Adrenal gland (tissue), 19 donors: ENCODE results near the gene MINDY2. TPM values are rescaled to one million over a fixed set of nuclear protein-coding genes. Genes with fewer than 3 reads are reported as not detected.
A peak's percentile ranks its signal among the peaks of the same experiment; 100 is the strongest.

Source experiments
- DNase-seq, 7 donors: peaks; one replicate each; pipeline ENCODE4 v3.0.0-alpha.2; 2019 to 2020
- H3K27ac ChIP-seq, 5 donors: fragments of 200-600 bp; sonication (generic) in 4 of 5; 1 replicate in 3 of 5; 2 replicates in 2 of 5; pipeline versions ENCODE4 v1.5.1 to v1.8.0; 2016 to 2020; ENCODE audit warnings: mild to moderate bottlenecking in 1 of 5
- H3K27me3 ChIP-seq: fragments of 200-600 bp; 2 replicates; pipeline ENCODE4 v1.8.0; 2021
- H3K36me3 ChIP-seq, 2 donors: fragments of 200-600 bp; replicated peaks in 1 of 2; 1 replicate in 1 of 2; 2 replicates in 1 of 2; pipeline versions ENCODE4 v1.5.1 to v1.8.0; 2018 to 2022
- H3K4me1 ChIP-seq, 2 donors: fragments of 200-600 bp; replicated peaks in 1 of 2; 1 replicate in 1 of 2; 2 replicates in 1 of 2; pipeline versions ENCODE4 v1.5.1 to v1.8.0; 2018 to 2021
- H3K4me3 ChIP-seq, 4 donors: fragments of 200-600 bp; sonication (generic) in 3 of 4; one replicate each; pipeline ENCODE4 v1.5.1; 2016 to 2018
- H3K9me3 ChIP-seq, 3 donors: fragments of 200-600 bp; sonication (generic) in 1 of 3; replicated peaks in 1 of 3; 1 replicate in 2 of 3; 2 replicates in 1 of 3; pipeline versions ENCODE4 v1.5.1 to v1.8.0; 2016 to 2021
- POLR2A ChIP-seq, 2 donors: fragments of 450-650 bp; IDR thresholded peaks; one replicate each; pipeline ENCODE4 v1.6.1; 2017; ENCODE audit warnings: antibody characterized with exemption in 2 of 2, mild to moderate bottlenecking in 2 of 2, moderate library complexity in 1 of 2
- WGBS, 4 donors: extraction: QIAGEN DNeasy Blood & Tissue Kit in 2 of 4; methylation state at CpG; one replicate each; pipeline versions ENCODE4 v1.1.5 to v1.1.7; 2013 to 2017; 5-methylcytosine and 5-hydroxymethylcytosine counted together
- intact Hi-C, 2 donors: fragments of 100-400 bp; cut with DNase I; formaldehyde crosslinking; loops; one replicate each; pipeline versions ENCODE4 v1.14.1 to v1.15.0; 2022 to 2023
- long read RNA-seq, 10 donors: library from polyadenylated mRNA in 3 of 10; unstranded in 2 of 10; stranded (forward) in 1 of 10; transcript quantifications; one replicate each; pipeline ENCODE4 v2.0.0 and lab custom pipeline, GENCODE V29; 2021 to 2026
- polyA plus RNA-seq, 3 donors: library from polyadenylated mRNA; stranded (reverse); fragments of 200-250 nt in 2 of 3; fragments of 350-450 nt in 1 of 3; fragmentation: Illumina TruSeq in 1 of 3; extraction: RNeasy Lipid Tissue Mini Kit (QIAGEN cat#74804) in 1 of 3; gene quantifications; one replicate each; pipeline ENCODE4 v1.2.3, GENCODE V29; 2013 to 2014
- total RNA-seq, 9 donors: library from RNA; depleted of rRNA in 4 of 9; stranded (reverse); fragments of >200 nt in 4 of 9; fragments of 120-200 nt in 1 of 9; fragmentation: NEBNext Ultra II Directional in 1 of 9; extraction: Animal tissue kit (Norgen Biotek cat#: 25700) in 1 of 9; gene quantifications; one replicate each; pipeline versions ENCODE4 v1.1.0 to v1.2.4, GENCODE V29; 2013 to 2023
- TF ChIP-seq, protein P1 (sequence below), 6 experiments: fragments of 450-650 bp in 4 of 6; fragments of 200-600 bp in 2 of 6; sonication (generic) in 1 of 6; IDR thresholded peaks; 1 replicate in 5 of 6; 2 replicates in 1 of 6; pipeline versions ENCODE4 v1.5.1 to v1.8.0; 2016 to 2021; ENCODE audit warnings: antibody characterized with exemption in 6 of 6, mild to moderate bottlenecking in 2 of 6, moderate library complexity in 1 of 6
- donor health status: healthy with polysubstance abuse.
- donor health status: Bipolar disorder and iron deficiency.
- donor health status: DM: yes; HTN: yes; CAD: no.
- donor health status: DM: no; HTN: no; CAD: no.
- donor health status: DM: no; HTN: no; CAD: no.
- donor health status: DM: yes; HTN: yes; CAD: no.

The MINDY2 gene, protein sequence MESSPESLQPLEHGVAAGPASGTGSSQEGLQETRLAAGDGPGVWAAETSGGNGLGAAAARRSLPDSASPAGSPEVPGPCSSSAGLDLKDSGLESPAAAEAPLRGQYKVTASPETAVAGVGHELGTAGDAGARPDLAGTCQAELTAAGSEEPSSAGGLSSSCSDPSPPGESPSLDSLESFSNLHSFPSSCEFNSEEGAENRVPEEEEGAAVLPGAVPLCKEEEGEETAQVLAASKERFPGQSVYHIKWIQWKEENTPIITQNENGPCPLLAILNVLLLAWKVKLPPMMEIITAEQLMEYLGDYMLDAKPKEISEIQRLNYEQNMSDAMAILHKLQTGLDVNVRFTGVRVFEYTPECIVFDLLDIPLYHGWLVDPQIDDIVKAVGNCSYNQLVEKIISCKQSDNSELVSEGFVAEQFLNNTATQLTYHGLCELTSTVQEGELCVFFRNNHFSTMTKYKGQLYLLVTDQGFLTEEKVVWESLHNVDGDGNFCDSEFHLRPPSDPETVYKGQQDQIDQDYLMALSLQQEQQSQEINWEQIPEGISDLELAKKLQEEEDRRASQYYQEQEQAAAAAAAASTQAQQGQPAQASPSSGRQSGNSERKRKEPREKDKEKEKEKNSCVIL
- total RNA-seq (10 to 100 TPM in 7 of 9 donors, 1 to 10 TPM in 2; 7.7 to 25.1 (median 13.7) TPM), polyA plus RNA-seq (1 to 10 TPM; 2.7 to 9.5 (median 5.5) TPM)
- long read RNA-seq, donor 1, full-length matches to known transcripts, result 1 of 1 reads
- long read RNA-seq, donor 1, partial matches to known transcripts, result 0 of 1 reads
- long read RNA-seq, donor 1, other reads (novel, unspliced or antisense), result 0 of 1 reads
- long read RNA-seq, donor 2, full-length matches to known transcripts, result 2 of 10 reads
- long read RNA-seq, donor 2, partial matches to known transcripts, result 8 of 10 reads
- long read RNA-seq, donor 2, other reads (novel, unspliced or antisense), result 0 of 10 reads
- long read RNA-seq, donor 3, full-length matches to known transcripts, result 2 of 2 reads
- long read RNA-seq, donor 3, partial matches to known transcripts, result 0 of 2 reads
- long read RNA-seq, donor 3, other reads (novel, unspliced or antisense), result 0 of 2 reads
- long read RNA-seq, donor 4, full-length matches to known transcripts, result 10 of 11 reads
- long read RNA-seq, donor 4, partial matches to known transcripts, result 0 of 11 reads
- long read RNA-seq, donor 4, other reads (novel, unspliced or antisense), result 1 of 11 reads
- long read RNA-seq, donor 5, full-length matches to known transcripts, result 6 of 8 reads
- long read RNA-seq, donor 5, partial matches to known transcripts, result 0 of 8 reads
- long read RNA-seq, donor 5, other reads (novel, unspliced or antisense), result 2 of 8 reads
- long read RNA-seq, donor 6, full-length matches to known transcripts, result 6 of 6 reads
- long read RNA-seq, donor 6, partial matches to known transcripts, result 0 of 6 reads
- long read RNA-seq, donor 6, other reads (novel, unspliced or antisense), result 0 of 6 reads
- long read RNA-seq, donor 7, full-length matches to known transcripts, result 2 of 2 reads
- long read RNA-seq, donor 7, partial matches to known transcripts, result 0 of 2 reads
- long read RNA-seq, donor 7, other reads (novel, unspliced or antisense), result 0 of 2 reads
- long read RNA-seq, donor 8, full-length matches to known transcripts, result 5 of 5 reads
- long read RNA-seq, donor 8, partial matches to known transcripts, result 0 of 5 reads
- long read RNA-seq, donor 8, other reads (novel, unspliced or antisense), result 0 of 5 reads
- long read RNA-seq, donor 9, full-length matches to known transcripts, result 1 of 1 reads
- long read RNA-seq, donor 9, partial matches to known transcripts, result 0 of 1 reads
- long read RNA-seq, donor 9, other reads (novel, unspliced or antisense), result 0 of 1 reads
- long read RNA-seq, donor 10, full-length matches to known transcripts, result 2 of 2 reads
- long read RNA-seq, donor 10, partial matches to known transcripts, result 0 of 2 reads
- long read RNA-seq, donor 10, other reads (novel, unspliced or antisense), result 0 of 2 reads

DNA sequence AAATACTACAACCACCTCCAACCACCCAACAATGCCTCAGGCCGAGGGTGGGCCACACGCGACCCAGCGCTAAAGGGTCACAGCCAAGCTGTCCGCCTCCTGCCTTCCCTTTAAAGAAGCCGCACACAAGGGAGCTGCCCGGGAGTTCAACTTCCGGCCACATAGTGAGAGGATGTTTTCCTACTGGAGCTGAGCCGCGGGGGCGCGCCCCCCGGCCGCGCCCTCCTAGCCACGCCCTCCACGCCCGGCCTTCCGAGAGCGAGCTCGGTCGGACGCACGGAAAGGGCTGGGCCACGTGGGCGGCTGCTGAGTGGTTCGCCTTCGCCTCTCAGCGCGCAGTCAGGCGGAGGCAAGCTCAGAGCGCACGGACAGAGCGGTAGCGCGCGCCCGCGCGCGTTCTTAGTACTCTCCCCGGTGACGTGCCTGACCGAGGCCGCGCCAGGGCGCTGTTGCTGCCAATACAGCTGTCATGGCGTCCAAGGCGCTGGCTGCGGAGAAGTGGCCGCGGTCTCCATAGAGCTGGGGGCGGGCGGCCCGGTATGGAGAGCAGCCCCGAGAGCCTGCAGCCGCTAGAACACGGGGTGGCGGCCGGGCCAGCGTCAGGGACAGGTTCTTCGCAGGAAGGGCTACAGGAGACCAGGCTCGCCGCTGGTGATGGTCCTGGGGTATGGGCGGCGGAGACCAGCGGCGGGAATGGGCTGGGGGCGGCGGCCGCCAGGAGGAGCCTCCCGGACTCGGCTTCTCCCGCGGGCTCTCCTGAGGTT, at the start of gene MINDY2:
MINDY2 (plus strand) TSS at position 446 of the 764 bp plus-strand sequence; CDS start at position 540, 94 bp downstream.
- Histone ChIP-seq H3K27me3 (no peaks in the 10 kb centered on the region), H3K9me3 (no peaks in the 10 kb centered on the region), H3K4me3 (peak within 1 kb of the TSS; percentile 37 to 91 (median 84)), H3K4me1 (peaks cover 24 to 38% of the 10 kb centered on the region in 2 donors), H3K27ac (peak within 1 kb of the TSS; percentile 75 to 98 (median 98)), H3K36me3 (no peaks in the 10 kb centered on the region)
- intact Hi-C loops, result loop anchor here in 1 of 2 donors (10.0 kb wide), 1 partner anchor 154 kb away; no protein-coding TSS in a partner anchor
- DNase-seq, result peak; percentile 97 to 99 (median 98)
- 0% methylated on average over 1 to 75 of the region's 75 CpGs for WGBS, 4 donors
- TF ChIP-seq, protein P1, sequence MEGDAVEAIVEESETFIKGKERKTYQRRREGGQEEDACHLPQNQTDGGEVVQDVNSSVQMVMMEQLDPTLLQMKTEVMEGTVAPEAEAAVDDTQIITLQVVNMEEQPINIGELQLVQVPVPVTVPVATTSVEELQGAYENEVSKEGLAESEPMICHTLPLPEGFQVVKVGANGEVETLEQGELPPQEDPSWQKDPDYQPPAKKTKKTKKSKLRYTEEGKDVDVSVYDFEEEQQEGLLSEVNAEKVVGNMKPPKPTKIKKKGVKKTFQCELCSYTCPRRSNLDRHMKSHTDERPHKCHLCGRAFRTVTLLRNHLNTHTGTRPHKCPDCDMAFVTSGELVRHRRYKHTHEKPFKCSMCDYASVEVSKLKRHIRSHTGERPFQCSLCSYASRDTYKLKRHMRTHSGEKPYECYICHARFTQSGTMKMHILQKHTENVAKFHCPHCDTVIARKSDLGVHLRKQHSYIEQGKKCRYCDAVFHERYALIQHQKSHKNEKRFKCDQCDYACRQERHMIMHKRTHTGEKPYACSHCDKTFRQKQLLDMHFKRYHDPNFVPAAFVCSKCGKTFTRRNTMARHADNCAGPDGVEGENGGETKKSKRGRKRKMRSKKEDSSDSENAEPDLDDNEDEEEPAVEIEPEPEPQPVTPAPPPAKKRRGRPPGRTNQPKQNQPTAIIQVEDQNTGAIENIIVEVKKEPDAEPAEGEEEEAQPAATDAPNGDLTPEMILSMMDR (IDR thresholded peaks at IDR 0.05), result peak in 4 of 6 experiments; percentile 20 to 36 (median 28)
- peak; percentile 86 to 99 for TF ChIP-seq POLR2A (IDR thresholded peaks at IDR 0.05)

DNA sequence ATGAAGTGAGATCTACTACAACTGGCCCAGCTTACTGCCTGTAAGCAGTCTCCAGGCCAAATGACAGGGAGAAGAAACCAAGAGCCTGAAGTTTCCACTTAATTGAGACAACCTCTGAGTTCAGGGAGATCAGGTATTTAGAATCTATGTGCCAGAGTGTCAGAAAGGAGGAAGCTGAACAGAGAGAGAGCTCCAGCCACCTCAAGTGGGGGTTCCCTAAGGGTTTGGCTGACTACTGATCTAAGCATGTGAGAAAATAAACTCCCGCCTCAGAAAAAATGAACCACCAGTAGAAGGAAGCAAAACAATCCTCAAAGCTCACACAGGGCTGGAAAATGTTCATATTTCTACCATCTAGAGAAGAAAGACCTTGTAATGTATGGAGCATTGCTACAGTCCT, 46.6 kb upstream of the MINDY2 start:
- Histone ChIP-seq H3K9me3 (no peaks in the 10 kb centered on the region), H3K4me1 (peaks cover 0 to 36% of the 10 kb centered on the region in 2 donors), H3K4me3 (no peak overlapping the region), H3K27me3 (no peaks in the 10 kb centered on the region), H3K27ac (no peak overlapping the region), H3K36me3 (no peaks in the 10 kb centered on the region)
- TF ChIP-seq, protein P1 (IDR thresholded peaks at IDR 0.05), result no peak
- TF ChIP-seq POLR2A (IDR thresholded peaks at IDR 0.05), result no peak
- intact Hi-C loops, result no loop called here
- WGBS, 4 donors, result 64 to 87% (median 70%) methylated on average over 1 of the region's 1 CpG
- DNase-seq, result no peak

DNA sequence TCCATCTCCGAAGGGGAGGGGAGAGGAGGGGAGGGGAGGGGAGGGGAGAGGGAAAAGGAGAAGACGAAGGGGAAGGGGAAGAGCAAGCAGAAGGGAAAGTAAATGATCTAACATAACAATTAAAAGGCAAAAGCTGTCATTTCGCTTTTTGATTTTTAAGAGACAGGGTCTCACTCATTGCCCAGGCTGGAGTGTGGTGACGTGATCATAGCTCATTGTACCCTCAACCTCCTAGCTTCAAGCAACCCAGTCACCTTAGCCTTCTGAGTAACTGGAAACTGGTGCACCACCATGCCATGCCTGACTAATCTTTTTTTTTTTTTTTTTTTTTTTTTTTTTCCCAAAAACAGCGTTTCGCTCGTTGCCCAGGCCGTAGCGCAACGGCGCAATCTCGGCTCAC, 44.2 kb upstream of the MINDY2 start:
- no peak overlapping the region for H3K27ac ChIP-seq
- peaks cover 1 to 32% of the 10 kb centered on the region in 2 donors for H3K4me1 ChIP-seq
- H3K36me3 ChIP-seq, result no peaks in the 10 kb centered on the region
- no peak for TF ChIP-seq POLR2A (IDR thresholded peaks at IDR 0.05)
- TF ChIP-seq, protein P1 (IDR thresholded peaks at IDR 0.05), result no peak
- intact Hi-C loops, result no loop called here
- H3K4me3 ChIP-seq, result no peak overlapping the region
- no peaks in the 10 kb centered on the region for H3K9me3 ChIP-seq
- 82 to 94% (median 93%) methylated on average over 12 of the region's 12 CpGs for WGBS, 4 donors
- DNase-seq, result no peak
- no peaks in the 10 kb centered on the region for H3K27me3 ChIP-seq
